ENCODE results near the gene FGD4.

Gene FGD4

DNA sequence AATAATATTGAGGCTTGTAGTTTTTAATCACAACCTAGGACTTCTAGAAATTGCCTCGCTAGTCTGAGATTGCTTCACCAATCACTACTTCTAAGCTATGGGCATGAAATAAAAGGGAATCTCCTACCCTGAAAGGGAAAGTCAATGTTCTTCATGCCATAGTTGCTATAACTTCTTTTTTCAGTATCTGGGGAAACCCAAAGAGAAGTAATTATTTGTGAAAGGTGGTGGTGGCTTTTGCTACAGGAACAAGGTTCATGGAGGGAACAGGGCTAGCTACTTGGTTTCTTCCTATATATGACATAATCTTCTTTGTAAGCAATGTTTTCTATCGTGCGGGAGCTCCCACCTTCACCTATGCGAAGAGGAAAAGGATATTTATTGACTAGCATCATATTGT is 218.2 kb downstream of the FGD4 start:
- no peaks in the 10 kb centered on the region for H3K9me3 ChIP-seq (ENCODE audit: control insufficient read depth, low read length)
- H3K27me3 ChIP-seq (ENCODE audit: control insufficient read depth, insufficient read depth, low read length) = no peaks in the 10 kb centered on the region
- no peak overlapping the region for H3K4me3 ChIP-seq (ENCODE audit: low read depth, low read length)
- no peak overlapping the region for H3K9ac ChIP-seq
- H3K4me1 ChIP-seq = no peaks in the 10 kb centered on the region
- no peak overlapping the region for H2AFZ ChIP-seq
- no peak overlapping the region for H3K4me2 ChIP-seq (ENCODE audit: low read length)
- no peak overlapping the region for H3K27ac ChIP-seq
- no peak for TF ChIP-seq CTCF (IDR thresholded peaks at IDR 0.05)
- H3K79me2 ChIP-seq = no peaks in the 10 kb centered on the region
- H3K36me3 ChIP-seq (ENCODE audit: control insufficient read depth, insufficient read depth, low read length) = no peaks in the 10 kb centered on the region

DNA sequence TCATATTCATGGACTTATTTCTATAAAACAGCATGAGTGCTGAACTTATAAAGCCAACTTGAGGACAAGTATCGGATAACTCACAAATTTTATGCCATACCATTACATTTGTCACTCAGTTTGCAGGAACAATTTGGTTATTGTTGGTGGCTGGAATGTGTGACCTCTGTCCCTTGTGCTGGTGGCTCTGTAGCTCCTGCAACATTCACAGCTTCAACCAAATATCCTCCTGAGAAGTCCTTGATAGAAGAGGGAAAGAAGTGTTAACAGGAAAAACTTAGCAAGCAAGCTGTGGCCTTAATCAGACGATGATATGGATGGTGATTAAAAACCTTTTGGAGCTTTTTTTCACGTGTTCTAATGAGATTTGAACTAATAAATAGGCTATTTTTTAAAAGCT is 218.8 kb downstream of the FGD4 start:
- Histone ChIP-seq H3K79me2 (no peaks in the 10 kb centered on the region), H2AFZ (no peak overlapping the region), H3K27me3 (ENCODE audit: control insufficient read depth, insufficient read depth, low read length) (no peaks in the 10 kb centered on the region), H3K9ac (no peak overlapping the region), H3K4me1 (no peaks in the 10 kb centered on the region), H3K4me2 (ENCODE audit: low read length) (no peak overlapping the region), H3K36me3 (ENCODE audit: control insufficient read depth, insufficient read depth, low read length) (no peaks in the 10 kb centered on the region), H3K27ac (no peak overlapping the region), H3K4me3 (ENCODE audit: low read depth, low read length) (no peak overlapping the region), H3K9me3 (ENCODE audit: control insufficient read depth, low read length) (no peaks in the 10 kb centered on the region)
- TF ChIP-seq CTCF (IDR thresholded peaks at IDR 0.05) = no peak

GRCh38 chr12:32627976-32628375 is 228.6 kb downstream of the FGD4 start:
- no peak overlapping the region for H3K9ac ChIP-seq
- no peaks in the 10 kb centered on the region for H3K27me3 ChIP-seq (ENCODE audit: control insufficient read depth, insufficient read depth, low read length)
- no peak overlapping the region for H3K4me3 ChIP-seq (ENCODE audit: low read depth, low read length)
- no peaks in the 10 kb centered on the region for H3K36me3 ChIP-seq (ENCODE audit: control insufficient read depth, insufficient read depth, low read length)
- no peak for TF ChIP-seq CTCF (IDR thresholded peaks at IDR 0.05)
- no peak overlapping the region for H3K4me2 ChIP-seq (ENCODE audit: low read length)
- no peak overlapping the region for H3K27ac ChIP-seq
- H2AFZ ChIP-seq = no peak overlapping the region
- H3K4me1 ChIP-seq = no peaks in the 10 kb centered on the region
- H3K9me3 ChIP-seq (ENCODE audit: control insufficient read depth, low read length) = no peaks in the 10 kb centered on the region
- H3K79me2 ChIP-seq = no peaks in the 10 kb centered on the region

DNA sequence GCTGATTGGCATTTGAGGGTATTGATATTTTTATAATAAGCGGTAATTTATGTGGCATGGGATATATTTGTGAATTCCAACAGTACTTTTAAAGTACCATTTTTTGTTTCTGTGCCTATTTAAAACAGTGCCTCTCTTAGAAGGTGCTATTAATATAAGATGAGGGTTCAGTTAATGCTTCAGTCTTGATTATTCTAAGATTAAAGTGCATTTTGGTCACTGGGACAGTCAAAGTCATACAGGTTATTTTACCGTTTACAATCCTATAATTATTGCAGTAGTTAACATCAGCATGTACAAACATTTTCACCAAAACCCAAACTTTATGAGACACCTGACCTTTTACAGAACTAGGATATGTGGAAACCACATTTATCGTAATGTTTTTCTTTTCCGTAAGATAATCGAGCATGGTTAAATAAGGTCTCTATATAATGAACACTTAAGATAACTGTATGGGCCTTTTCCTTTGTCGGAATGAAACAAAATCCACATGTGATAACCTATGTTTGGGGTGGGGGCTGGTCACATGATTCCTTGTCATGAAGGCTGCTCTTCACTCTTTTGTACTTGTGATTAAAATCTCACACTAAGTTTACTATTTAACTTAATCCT is 242.0 kb downstream of the FGD4 start:
- Histone ChIP-seq H3K36me3 (ENCODE audit: control insufficient read depth, insufficient read depth, low read length) (no peaks in the 10 kb centered on the region), H3K79me2 (no peaks in the 10 kb centered on the region), H3K27me3 (ENCODE audit: control insufficient read depth, insufficient read depth, low read length) (no peaks in the 10 kb centered on the region), H3K9me3 (ENCODE audit: control insufficient read depth, low read length) (no peaks in the 10 kb centered on the region), H2AFZ (no peak overlapping the region), H3K9ac (no peak overlapping the region), H3K27ac (no peak overlapping the region), H3K4me1 (no peaks in the 10 kb centered on the region), H3K4me2 (ENCODE audit: low read length) (no peak overlapping the region), H3K4me3 (ENCODE audit: low read depth, low read length) (no peak overlapping the region)
- no peak for TF ChIP-seq CTCF (IDR thresholded peaks at IDR 0.05)

DNA sequence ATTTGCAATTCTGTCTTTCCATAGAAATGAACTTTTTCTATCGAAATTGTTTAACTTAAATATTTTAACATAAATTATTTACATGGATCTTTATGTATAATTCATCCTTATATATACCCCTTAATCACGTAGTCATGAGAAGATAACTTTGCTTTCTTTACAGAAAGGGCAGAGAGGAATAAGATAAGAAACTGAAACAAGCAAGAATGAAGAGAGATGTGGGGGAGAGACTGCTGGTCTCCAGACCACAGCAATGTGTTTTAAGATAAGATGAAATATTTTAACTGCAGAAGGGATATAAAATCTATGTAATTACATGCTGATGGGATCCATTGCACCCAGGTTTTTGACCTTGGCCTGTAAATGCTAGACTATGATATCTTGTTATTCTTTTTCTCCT is 245.1 kb downstream of the FGD4 start:
- Histone ChIP-seq H2AFZ (no peak overlapping the region), H3K4me3 (ENCODE audit: low read depth, low read length) (no peak overlapping the region), H3K4me2 (ENCODE audit: low read length) (no peak overlapping the region), H3K27me3 (ENCODE audit: control insufficient read depth, insufficient read depth, low read length) (no peaks in the 10 kb centered on the region), H3K36me3 (ENCODE audit: control insufficient read depth, insufficient read depth, low read length) (no peaks in the 10 kb centered on the region), H3K79me2 (no peaks in the 10 kb centered on the region), H3K9ac (no peak overlapping the region), H3K27ac (no peak overlapping the region), H3K4me1 (no peaks in the 10 kb centered on the region), H3K9me3 (ENCODE audit: control insufficient read depth, low read length) (no peaks in the 10 kb centered on the region)
- no peak for TF ChIP-seq CTCF (IDR thresholded peaks at IDR 0.05)

All from parathyroid adenoma (tissue), 2 donors.